GM21515 (cell line): ENCODE measurements around the gene SLC10A7.

Experiments used
- ATAC-seq: cut with Tn5 transposase; IDR thresholded peaks from one replicate; pipeline ENCODE4 v1.9.1; 2021; ENCODE audit not compliant: unreplicated experiment

The SLC10A7 gene

DNA sequence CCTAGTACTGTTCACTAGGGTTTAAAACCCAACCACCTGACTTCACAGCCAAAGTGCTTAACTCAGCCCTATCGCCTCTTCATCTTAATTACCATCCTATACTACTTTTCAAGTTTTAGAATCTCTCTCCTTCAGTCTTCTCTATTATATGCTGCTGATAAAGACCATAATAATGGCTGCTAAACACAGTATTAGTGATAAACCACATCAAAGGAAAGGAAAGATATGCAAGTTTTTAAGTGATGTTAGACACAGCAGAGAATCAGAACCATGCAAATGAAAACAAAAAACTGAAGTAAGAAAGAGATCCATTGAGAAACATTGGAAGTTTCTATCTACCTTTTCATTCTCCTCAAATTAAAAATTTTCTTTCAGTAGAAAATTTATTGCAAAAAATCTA lies 206.6 kb downstream of the SLC10A7 start:
- no peak for ATAC-seq

DNA sequence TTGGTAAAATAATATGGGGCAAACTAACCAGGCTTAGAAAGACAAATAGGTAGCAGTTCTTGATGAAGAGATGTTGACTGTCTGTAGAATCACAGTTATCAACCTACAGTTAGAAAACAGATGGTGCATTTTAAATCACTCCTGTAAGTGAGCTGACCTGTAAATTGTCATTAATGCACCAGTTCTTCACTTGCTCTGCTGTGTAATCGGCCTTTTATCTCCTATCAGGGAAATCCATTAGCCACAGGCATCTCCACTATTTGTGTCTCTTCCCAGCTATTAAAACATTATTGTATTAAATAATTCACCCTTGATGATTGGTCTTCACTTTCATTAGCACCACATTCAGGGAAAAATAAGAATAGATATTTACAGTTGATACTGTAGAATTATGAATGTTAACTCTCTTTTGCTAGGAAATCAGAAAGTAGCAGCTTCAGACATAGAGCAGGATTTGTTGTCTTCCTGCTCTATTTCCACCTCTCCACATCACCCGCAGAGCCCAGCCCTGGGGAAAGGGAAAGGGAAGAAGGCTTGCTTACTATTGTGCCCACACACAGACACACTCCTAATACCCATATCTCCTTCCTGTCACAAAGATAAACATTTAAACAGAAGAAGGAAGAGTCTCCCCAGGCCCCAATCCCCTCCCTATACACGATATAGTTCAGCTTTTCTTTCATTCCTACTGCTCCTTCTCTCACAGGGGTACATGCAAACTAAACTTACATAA lies 210.3 kb downstream of the SLC10A7 start:
- ATAC-seq = no peak

DNA sequence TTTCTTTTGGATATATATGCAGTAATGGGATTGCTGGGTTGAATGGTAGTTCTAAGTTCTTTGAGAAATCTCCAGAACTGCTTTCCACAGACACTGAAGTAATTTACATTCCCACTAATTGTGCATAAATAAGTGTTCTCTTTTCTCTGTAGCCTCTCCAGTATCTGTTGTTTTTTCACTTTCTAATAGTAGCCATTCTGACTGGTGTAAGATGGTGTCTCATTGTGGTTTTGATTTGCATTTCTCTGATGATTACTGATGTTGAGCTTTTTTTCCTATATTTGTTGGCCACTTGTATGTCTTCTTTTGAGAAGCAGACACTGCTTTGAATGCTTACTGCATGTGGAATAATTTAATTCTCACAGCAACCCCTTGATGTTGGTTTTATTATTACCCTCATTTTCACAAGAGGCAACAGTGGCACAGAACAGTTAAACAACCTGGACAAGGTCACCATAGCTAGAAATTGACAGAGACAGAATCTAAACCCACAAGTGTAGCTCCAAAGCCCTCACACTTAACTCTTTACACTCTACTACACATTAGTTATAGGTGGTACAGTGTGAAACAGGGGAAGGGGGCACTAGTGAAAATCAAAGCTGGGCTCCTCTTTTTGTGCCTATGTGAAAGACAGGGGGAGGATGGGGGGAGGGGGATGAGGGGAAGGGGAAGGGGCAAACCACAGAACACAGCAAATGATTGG lies 211.3 kb downstream of the SLC10A7 start:
- ATAC-seq = peak; percentile 83

DNA sequence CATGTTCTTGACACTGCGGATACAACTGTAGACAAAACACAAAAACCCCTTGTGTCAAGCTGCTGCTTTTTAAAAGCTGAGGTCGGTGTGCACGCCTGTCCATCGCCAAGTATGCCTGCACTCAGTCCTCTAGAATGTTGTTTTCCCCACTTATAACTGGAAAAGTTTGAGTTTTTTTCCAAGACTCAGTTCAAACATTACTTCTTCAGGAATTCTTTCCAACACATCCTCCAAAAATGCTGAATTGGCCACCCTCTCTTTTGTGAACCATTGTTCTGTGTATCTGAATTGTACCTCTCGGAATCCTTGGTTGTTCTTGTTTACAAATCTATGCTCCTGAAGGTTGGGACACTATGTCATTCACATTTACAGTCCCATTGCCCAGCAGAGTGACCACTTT lies 212.8 kb downstream of the SLC10A7 start:
- ATAC-seq = no peak

DNA sequence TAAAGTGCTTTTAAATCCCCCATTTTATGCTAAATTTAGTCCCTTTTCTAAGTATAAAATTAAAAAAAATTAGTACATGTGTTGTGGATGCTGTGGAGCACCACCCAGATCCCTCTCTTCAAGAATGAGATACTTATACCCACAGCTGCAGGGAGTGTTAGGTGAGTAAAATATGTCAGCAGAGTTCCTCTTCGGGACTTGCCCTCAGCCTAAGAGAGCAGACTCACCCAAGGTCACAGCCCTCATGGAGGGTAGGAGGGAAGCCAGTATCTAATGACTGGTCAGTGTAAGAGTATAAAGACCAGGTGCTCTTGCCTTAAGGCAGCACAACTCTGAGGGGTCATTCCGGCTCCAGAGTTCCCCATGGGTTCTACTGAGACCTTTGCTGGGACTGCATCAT lies 218.9 kb downstream of the SLC10A7 start:
- no peak for ATAC-seq

DNA sequence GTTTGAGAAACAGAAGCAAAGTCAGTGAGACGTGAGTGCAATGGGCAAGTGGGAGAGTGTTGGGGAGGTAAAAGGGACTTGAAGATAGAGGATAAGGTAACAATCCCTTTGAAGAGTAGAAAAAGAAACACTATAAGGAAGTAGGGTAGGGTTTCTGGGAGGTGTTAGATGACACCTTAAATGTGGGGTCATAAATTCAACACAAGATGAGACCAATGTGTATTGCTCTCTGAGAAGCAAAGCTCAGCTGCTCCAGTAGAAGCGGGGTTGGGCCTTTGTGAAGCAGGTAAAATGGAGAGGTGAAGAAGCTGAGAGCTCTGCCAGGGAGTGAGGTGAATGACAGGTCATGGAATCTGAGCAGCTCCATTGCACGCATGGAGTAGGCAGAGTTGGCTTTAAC lies 222.1 kb downstream of the SLC10A7 start:
- ATAC-seq = no peak

DNA sequence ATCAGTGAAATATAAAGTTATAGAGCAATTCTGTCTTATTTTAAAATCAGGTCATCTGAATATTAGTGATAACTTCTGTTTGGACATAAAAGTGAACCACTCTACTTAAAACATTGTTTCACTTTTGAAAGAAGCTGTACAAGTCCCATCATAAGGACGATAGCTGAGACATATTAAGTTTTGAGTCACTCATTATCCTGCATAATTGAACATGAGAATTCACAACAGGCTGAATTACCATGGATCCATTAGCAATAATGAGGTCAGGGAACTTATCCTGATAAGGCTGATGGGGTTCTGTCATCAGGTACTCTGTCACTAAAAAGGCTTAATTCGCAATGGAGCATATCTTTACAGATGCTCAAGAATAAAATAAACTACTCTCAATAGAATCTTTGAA lies 227.0 kb downstream of the SLC10A7 start:
- ATAC-seq = no peak

DNA sequence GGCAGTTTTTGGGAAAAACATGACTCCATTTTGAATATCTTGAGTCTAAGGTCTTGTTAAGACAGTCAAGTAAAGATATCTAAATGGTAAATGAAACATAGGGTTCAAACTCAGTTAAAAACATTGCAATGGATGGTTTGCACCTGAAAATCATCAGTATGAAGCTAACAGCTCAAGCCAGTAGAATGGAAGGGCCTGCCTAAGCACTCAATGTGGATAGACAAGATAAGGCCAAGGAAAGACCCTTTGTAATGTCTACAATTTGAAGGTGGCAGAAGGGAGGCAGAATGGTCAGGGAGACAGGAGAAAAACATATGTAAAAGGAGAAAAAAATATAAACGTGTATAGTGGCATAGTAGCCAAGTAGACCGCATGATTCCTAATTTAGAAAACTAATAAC lies 229.2 kb downstream of the SLC10A7 start:
- no peak for ATAC-seq

DNA sequence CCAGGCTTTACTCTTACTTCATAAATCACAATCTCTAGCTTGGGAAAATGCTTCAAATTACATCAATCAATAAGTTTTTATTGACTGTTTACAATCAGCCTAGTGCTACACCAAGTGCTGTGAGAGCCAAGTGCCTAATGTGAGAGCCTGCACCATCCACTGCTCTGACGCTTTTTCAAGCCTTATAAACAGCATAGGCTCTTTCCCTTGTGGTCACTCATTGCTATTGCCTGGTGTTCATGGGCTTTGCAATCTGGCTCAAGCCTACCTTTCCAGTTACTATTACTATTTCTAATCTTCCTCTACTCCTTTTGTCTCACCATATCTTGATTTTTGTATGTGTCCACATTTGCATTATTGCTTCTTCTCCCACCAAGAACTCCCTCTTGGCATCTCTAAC lies 230.4 kb downstream of the SLC10A7 start:
- ATAC-seq = no peak

DNA sequence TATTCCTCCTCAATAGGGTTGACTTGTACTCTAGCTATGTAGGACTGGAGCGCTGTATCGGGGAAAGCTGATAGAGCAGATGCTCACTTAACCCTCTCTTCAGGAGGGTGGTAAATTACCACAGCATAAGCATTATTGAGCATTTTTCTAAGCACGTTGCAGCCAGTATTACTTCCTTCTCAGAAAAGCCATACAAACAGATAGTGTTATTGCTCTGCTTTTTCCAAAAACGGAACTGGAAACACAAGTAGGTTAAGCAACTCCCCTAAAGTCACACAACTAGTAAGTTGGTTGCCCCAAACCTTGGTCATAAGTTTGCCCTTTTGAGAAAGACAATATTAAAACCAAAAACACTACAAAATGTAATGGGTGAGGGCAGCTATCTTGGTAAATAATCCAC lies 233.5 kb downstream of the SLC10A7 start:
- no peak for ATAC-seq

DNA sequence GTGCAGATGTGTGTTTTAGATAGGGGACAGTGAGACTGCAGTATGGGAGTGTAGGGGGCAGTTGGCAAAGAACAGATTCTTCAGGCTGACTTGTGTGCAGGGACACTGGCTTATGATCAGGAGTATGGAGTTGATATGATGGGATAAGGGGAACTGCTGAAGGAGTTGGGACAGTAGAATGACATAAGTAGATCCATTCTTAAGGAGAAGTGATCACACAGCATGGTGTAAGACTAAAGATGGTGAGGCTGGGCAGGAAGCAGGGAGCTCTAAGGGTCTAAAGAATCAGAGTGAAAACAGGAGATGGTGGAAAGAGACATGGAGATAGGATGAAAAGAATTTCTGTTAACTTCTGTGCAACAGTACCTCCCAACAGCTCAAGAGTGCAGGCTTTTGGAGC lies 236.7 kb downstream of the SLC10A7 start:
- no peak for ATAC-seq

DNA sequence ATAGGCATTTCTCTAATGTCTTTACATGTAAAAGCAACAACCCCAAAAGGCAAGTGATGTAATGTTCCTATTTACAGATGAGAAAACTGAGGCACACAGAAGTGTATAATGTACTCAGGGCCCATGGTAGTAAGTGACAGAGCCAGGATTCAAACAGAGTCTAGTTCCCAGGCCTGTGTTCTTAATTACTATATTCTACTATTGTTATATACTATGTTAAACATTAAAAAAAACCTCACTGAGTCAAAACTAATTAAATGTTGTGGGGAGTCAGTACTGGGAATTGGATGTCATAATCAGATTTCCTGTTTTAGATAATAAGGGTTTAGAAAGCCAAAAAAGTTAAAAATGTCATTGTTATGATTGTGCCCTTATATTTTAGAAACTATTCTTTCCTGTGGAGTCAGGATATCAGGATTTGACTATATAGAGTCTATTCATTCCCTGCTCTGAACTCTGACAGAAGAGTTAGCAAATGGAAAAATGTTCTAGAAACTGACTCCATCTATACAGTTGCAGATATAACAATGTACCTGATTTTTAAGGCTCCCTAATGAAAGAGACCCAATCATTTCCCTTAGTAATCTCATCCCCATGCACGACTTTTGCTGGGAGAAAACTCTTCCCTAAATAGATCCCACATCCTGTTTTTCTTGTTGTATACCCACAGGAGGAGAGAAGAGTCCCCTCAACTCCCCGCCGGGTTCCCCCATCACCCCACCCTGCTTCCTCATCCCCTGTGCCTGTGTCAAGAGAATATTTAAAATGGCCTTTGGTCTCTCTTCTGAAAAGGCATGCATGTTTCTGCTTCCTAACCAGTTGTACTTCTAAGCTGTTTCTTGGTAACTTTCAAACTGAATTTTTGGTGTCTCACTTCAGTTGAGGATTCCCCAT lies 237.7 kb downstream of the SLC10A7 start:
- ATAC-seq = no peak

DNA sequence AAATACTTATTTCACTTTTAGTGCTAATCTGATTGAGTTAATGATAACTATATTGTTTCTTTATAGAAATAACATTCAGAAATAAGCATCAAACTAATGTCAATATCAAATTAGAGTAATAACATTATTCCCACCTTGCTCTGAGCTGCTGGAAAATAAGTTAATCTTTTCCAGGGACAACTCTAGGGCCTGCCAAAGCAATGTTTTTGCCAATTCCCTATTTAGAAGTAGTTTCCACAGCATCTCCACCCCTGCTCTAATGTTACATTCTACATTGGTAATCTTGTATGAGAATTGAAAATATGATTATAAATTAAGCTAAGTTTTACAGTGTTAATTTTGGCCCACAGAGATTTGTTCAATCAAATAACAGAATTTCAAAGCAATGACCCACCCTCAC lies 239.1 kb downstream of the SLC10A7 start:
- ATAC-seq = no peak

DNA sequence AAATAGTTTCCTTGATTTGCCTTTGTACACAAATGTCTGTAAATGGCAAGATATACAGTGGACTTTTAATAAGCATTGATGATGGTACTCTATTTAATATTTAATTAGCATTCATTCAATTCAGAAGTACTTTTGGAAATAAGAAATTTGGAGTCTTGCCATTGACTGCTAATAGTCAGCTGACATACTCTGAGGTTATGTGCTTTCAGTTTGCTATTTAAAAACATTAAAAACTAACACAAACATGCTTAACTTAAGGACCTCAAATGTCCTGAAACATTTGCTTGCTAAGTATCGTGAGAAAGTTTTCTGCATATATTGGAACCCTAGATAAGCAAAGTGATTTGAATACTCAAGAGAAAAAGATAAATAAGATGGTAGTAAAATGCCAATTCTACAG lies 242.8 kb downstream of the SLC10A7 start:
- no peak for ATAC-seq

DNA sequence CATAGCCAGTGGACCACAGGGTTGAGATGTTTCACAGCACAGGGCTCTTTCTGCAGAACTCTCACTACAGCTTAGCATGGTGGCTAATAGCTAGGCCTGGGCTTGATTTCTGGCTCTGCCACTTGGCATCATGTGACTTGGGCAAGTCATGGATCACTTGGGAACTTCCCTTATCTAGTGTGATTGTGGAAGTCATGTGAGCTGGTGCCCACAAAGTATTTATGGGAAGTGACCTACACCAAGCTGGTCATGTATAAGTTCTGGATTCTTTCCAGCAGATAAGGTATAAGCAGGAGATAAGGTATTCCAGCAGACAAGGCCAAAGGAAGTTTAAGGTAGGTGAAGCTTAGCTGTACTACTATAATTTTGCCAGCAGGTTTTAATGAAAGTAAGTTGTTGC lies 246.4 kb downstream of the SLC10A7 start:
- no peak for ATAC-seq

DNA sequence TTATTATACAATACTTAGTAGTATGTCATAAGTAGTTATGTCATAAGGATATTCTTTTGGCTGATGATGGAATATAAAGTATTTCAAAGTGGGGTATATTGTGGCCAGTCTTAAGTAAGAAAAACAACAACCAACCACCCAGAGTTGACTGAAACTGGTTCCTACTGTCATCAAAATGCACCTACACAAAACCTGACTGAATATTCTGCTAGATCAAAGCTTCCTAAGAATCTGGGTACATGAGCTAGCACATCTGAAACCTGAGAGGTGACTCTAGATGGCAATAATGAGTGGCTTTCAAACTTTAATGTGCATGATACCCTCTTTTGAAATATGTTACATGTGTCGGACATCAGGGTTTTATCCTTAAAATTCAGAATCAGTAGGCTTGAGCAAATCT lies 247.0 kb downstream of the SLC10A7 start:
- no peak for ATAC-seq

DNA sequence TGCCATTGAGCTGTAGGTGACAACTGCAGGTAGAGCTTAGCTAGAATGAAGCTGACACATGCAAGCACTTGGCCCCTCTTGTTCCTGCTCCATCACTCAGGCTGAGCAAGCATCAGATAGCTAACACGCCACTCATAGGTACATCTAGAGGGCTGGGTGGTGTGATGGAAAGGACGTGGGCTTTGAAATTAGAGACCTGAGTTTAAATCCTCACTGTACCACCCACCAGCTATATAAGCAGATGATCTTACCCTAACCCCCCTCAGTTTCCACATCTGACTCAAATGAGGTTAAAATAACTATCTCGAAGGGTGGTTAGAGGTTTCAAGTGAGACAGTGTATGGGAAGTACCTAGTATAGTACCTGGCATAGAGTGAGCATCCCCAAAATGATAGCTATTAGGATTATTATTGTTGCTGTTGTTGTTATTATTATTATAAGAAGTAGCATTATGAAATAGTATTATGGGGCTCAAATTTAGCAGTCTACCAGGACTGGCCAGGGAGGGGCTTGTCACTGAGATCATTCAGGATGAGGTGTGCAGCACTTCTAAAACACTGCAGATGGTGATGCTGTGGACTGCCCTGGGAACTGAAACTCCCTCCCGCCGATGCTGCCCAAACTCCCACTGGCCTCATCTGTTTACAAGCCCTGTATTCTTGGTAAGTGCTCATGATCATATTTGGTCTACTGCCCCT lies 248.4 kb downstream of the SLC10A7 start:
- ATAC-seq = peak; percentile 62

DNA sequence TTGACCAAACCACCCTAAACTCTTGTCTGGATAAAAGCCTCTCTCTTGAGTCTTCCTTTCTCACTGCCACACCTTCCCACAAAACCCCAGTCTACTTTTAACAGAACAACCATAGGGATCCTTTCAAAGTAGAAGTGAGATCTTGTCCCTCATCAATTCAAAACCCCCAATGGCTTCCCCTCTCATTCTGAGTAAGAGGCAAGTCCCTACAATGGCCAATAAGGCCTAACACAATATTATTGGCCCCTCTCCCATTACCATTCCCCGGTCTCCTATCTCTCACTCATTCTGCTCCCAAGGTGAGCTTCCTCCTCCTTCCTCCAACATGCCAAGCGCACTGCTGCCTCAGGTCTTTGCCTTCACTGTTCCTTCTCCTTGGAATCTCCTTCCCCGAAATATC lies 250.3 kb downstream of the SLC10A7 start:
- ATAC-seq = no peak

DNA sequence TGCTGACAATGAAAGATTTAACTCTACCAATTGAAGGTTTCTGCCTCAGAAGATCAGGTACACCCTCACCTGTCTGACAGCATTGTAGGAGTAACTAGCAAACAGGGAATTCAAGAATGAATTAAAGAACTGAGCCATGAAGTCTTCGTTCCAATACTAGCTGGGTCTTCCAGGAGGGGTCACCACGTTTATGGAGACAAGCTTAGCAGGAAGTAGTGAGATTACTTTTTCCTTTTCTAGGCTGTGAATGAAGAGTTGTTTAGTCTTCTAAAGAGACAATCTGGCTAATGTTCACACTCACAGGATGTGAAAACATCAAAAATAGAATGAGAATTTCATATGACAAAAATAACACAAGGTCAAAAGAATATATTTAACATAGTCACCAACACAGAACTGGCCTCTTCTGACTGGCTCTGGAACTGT lies 252.5 kb downstream of the SLC10A7 start:
- ATAC-seq = peak; percentile 65

DNA sequence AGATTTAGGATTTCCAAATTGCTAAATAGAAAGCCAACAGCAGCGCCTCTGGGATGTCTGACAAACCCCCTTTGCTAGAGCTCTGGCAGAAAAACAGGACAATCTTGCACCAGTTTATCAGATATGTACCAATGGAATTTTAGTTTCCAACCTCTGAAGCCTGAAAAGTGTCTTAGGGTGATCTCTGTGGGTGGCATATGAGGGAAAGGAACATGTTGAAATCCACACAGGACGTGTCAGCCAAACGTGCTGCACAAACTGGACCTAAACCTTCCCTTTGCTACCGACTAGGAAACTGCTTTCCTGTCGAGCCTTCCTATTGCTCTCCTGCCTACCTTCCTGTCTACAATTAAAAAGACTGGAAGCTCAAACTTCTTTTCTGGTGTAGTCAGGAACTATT lies 253.9 kb downstream of the SLC10A7 start:
- no peak for ATAC-seq

DNA sequence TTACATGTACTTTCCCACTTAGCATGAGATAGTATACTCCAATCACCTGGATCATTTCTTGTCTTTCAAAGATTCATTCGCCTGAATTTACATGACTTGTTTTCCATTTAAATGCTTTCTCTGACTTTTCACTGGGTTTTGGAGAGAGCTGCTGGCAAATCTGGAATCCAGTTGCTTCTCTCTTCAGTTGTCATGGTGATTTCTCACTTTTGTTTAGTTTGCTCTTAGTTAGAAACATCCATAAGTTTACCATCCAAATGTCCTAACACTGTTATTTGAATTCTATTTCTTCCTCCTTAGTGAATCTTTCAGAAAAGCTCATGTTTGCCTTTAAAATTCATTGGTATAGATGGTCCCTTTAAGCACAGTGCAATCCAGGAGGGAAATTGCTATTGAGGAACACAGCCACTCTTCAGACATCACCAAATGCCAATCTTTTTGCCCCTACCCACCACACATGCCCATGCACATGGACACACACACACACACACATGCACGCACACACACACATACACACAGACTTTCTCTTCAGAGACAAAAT lies 255.7 kb downstream of the SLC10A7 start:
- no peak for ATAC-seq
